Sigmoid colon (tissue), 7 donors: Measurements from ENCODE around the gene ATOX1. TPM values are rescaled to one million over a fixed set of nuclear protein-coding genes. Genes with fewer than 3 reads are reported as not detected.
"Not testable (repeated sequence)": the region's sequence is repeated elsewhere in the genome, so short reads cannot be mapped to it uniquely, and the experiment has no call there.

Experiments used
- DNase-seq: peaks from one replicate; pipeline ENCODE4 v3.0.0-alpha.2; 2019
- H3K27ac ChIP-seq, 4 donors: fragments of 200-600 bp; sonication (generic); one replicate each; pipeline ENCODE4 v1.5.1; 2016 to 2019; ENCODE audit warnings: mild to moderate bottlenecking in 1 of 4
- H3K27me3 ChIP-seq, 3 donors: fragments of 200-600 bp; sonication (generic); one replicate each; pipeline ENCODE4 v1.5.1; 2019; ENCODE audit warnings: mild to moderate bottlenecking in 1 of 3
- H3K36me3 ChIP-seq, 4 donors: fragments of 200-600 bp; sonication (generic); one replicate each; pipeline ENCODE4 v1.5.1; 2016 to 2019
- H3K4me1 ChIP-seq, 4 donors: fragments of 200-600 bp; sonication (generic); one replicate each; pipeline ENCODE4 v1.5.1; 2017 to 2019
- H3K4me3 ChIP-seq, 4 donors: fragments of 200-600 bp; sonication (generic); one replicate each; pipeline ENCODE4 v1.5.1; 2017 to 2019; ENCODE audit warnings: mild to moderate bottlenecking in 2 of 4, moderate library complexity in 1 of 4
- H3K9me3 ChIP-seq, 4 donors: fragments of 200-600 bp in 3 of 4; sonication (generic) in 3 of 4; one replicate each; pipeline versions ENCODE4 v1.5.1 to v1.6.1; 2013 to 2019
- EP300 ChIP-seq, 4 donors: sonication (generic); formaldehyde crosslinking; IDR thresholded peaks; one replicate each; pipeline ENCODE4 v1.6.1; 2017; ENCODE audit warnings: antibody characterized with exemption in 4 of 4
- POLR2A ChIP-seq, 2 donors: fragments of 450-650 bp; IDR thresholded peaks; one replicate each; pipeline ENCODE4 v1.6.1; 2016; ENCODE audit warnings: antibody characterized with exemption in 2 of 2, mild to moderate bottlenecking in 2 of 2, moderate library complexity in 2 of 2
- POLR2AphosphoS5 ChIP-seq, 4 donors: sonication (generic); formaldehyde crosslinking; IDR thresholded peaks; one replicate each; pipeline ENCODE4 v1.6.1; 2017; ENCODE audit warnings: antibody characterized with exemption in 4 of 4
- whole genome bisulfite sequencing, 2 donors: extraction: QIAGEN DNeasy Blood & Tissue Kit; methylation state at CpG; one replicate each; pipeline ENCODE4 v1.1.7; 2013; 5-methylcytosine and 5-hydroxymethylcytosine counted together
- intact Hi-C: fragments of 100-400 bp; cut with DNase I; formaldehyde crosslinking; loops from one replicate; pipeline ENCODE4 v1.15.1; 2023
- polyA plus RNA-seq, 3 donors: library from polyadenylated mRNA; stranded (reverse); fragments of 200-250 nt; gene quantifications; one replicate each; pipeline ENCODE4 v1.2.3, GENCODE V29; 2013
- total RNA-seq, 4 donors: library from RNA; depleted of rRNA; stranded (reverse); fragments of >200 nt; gene quantifications; one replicate each; pipeline ENCODE4 v1.1.0, GENCODE V29; 2016
- TF ChIP-seq, protein P1 (sequence below), 4 experiments: fragments of 450-650 bp in 3 of 4; fragments of 200-600 bp in 1 of 4; IDR thresholded peaks; one replicate each; pipeline ENCODE4 v1.5.1; 2016 to 2019; ENCODE audit warnings: antibody characterized with exemption in 4 of 4, mild to moderate bottlenecking in 3 of 4, moderate library complexity in 2 of 4
- donor health status: healthy with polysubstance abuse.
- donor health status: Bipolar disorder and iron deficiency.
- donor health status: healthy.

ATOX1 gene
- total and polyA plus RNA-seq, 7 donors = 62.0 to 205 (median 130) TPM

DNA sequence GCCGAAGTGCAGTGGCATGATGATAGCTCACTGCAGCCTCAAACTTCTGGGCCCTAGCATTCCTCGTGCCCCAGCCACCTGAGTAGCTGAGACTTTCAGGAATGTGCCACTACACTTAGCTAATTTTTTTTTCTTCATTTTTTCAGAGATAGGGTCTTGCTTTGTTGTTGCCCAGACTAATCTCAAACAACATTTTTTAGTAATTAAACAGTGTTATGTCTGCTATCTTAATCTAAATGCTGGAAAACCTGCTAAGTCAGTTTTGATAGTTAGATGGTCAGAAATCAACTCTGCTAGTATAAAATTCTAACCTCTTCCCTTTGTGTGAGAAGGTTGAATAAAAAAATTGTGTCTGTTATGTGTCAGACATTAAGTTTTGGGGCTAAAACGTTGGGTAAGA is 25.7 kb upstream of the ATOX1 start:
- H3K4me1 ChIP-seq = peaks cover 0 to 68% (median 34%) of the 10 kb centered on the region in 4 donors
- H3K4me3 ChIP-seq = no peak overlapping the region
- intact Hi-C loops = no loop called here
- TF ChIP-seq, protein P1, sequence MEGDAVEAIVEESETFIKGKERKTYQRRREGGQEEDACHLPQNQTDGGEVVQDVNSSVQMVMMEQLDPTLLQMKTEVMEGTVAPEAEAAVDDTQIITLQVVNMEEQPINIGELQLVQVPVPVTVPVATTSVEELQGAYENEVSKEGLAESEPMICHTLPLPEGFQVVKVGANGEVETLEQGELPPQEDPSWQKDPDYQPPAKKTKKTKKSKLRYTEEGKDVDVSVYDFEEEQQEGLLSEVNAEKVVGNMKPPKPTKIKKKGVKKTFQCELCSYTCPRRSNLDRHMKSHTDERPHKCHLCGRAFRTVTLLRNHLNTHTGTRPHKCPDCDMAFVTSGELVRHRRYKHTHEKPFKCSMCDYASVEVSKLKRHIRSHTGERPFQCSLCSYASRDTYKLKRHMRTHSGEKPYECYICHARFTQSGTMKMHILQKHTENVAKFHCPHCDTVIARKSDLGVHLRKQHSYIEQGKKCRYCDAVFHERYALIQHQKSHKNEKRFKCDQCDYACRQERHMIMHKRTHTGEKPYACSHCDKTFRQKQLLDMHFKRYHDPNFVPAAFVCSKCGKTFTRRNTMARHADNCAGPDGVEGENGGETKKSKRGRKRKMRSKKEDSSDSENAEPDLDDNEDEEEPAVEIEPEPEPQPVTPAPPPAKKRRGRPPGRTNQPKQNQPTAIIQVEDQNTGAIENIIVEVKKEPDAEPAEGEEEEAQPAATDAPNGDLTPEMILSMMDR (IDR thresholded peaks at IDR 0.05) = no peak
- DNase-seq = no peak
- H3K27me3 ChIP-seq = no peaks in the 10 kb centered on the region
- H3K27ac ChIP-seq = no peak overlapping the region
- peaks cover 0 to 26% (median 1%) of the 10 kb centered on the region in 4 donors for H3K36me3 ChIP-seq
- H3K9me3 ChIP-seq = no peaks in the 10 kb centered on the region
- 67 to 68% methylated on average over 3 of the region's 3 CpGs for WGBS, 2 donors

DNA sequence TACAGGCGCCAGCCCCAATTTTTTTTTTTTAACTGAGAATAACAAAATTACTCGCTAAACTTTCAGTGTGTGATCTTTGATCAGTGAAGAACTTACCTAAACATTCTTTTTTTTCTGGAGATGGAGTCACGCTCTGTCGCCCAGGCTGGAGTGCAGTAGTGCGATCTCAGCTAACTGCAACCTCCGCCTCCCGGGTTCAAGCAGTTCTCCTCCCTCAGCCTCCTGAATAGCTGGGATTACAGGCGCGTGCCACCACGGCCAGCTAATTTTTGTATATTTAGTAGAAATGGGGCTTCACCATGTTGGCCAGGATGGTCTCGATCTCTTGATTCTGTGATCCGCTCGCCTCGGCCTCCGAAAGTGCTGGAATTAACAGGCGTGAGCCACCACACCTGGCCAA is 25.2 kb upstream of the ATOX1 start:
- DNase-seq, H3K4me3 ChIP-seq, H3K27ac ChIP-seq, intact Hi-C loops, H3K27me3 ChIP-seq, H3K9me3 ChIP-seq: not testable (repeated sequence)
- WGBS, 2 donors = 93 to 96% methylated on average over 16 of the region's 16 CpGs
- peaks cover 0 to 22% (median 1%) of the 10 kb centered on the region in 4 donors for H3K36me3 ChIP-seq
- peaks cover 0 to 68% (median 39%) of the 10 kb centered on the region in 4 donors for H3K4me1 ChIP-seq

DNA sequence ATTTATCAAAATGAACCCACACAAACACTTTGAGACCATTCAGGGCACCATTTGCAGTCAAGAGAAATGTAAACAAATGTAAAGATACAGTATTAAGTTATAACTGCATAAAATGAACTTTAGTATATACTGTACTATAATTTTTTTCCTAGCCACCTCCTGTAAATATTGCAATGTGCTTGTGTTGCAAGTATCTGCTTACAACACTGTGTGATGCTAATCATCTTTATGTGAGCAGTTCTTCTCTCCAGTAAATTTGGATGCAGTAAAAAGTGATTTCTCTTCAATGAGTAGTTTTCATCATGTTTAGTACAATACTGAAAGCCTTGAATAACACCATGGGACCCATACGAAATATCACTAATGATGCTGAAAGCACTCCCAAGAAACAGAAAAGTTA is 22.8 kb upstream of the ATOX1 start:
- no peaks in the 10 kb centered on the region for H3K27me3 ChIP-seq

DNA sequence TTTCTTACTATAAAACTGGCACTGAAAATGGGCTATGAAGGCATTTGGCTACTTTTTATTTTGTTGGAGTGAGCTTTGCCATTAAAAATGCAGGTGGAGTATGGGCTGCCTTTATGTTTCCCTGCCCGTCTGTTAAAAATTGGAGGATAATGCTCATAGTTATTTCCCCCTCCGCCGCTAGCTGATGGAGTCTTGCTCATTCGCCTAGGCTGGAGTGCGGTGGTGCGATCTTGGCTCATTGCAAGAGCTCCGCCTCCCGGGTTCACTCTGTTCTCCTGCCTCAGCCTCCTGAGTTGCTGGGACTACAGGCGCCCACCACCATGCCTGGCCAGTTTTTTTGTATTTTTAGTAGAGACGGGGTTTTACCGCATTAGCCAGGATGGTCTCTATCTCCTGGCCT is 21.9 kb upstream of the ATOX1 start:
- H3K4me1 ChIP-seq = peaks cover 0 to 88% (median 59%) of the 10 kb centered on the region in 4 donors
- whole genome bisulfite sequencing, 2 donors = 93% methylated on average over 11 of the region's 11 CpGs
- no peak for DNase-seq
- intact Hi-C loops = no loop called here
- TF ChIP-seq, protein P1 (IDR thresholded peaks at IDR 0.05) = no peak
- H3K36me3 ChIP-seq = peaks cover 0 to 4% (median 0%) of the 10 kb centered on the region in 4 donors
- H3K4me3 ChIP-seq = no peak overlapping the region
- no peak overlapping the region for H3K27ac ChIP-seq
- H3K27me3 ChIP-seq = no peaks in the 10 kb centered on the region
- H3K9me3 ChIP-seq = no peaks in the 10 kb centered on the region

More for the DNA sequence above, 22.8 kb upstream of the ATOX1 start:
- no peak for TF ChIP-seq EP300 (IDR thresholded peaks at IDR 0.05)
- TF ChIP-seq, protein P1 (IDR thresholded peaks at IDR 0.05) = no peak
- TF ChIP-seq POLR2A (IDR thresholded peaks at IDR 0.05) = no peak
- no peak for TF ChIP-seq POLR2AphosphoS5 (IDR thresholded peaks at IDR 0.05)
- intact Hi-C loops = no loop called here
- Histone ChIP-seq H3K4me3 (no peak overlapping the region), H3K4me1 (peaks cover 0 to 88% (median 54%) of the 10 kb centered on the region in 4 donors), H3K9me3 (no peaks in the 10 kb centered on the region), H3K27ac (no peak overlapping the region), H3K36me3 (peaks cover 0 to 4% (median 0%) of the 10 kb centered on the region in 4 donors)
- no peak for DNase-seq
- WGBS, 2 donors = 45 to 53% methylated on average over 1 of the region's 1 CpG

DNA sequence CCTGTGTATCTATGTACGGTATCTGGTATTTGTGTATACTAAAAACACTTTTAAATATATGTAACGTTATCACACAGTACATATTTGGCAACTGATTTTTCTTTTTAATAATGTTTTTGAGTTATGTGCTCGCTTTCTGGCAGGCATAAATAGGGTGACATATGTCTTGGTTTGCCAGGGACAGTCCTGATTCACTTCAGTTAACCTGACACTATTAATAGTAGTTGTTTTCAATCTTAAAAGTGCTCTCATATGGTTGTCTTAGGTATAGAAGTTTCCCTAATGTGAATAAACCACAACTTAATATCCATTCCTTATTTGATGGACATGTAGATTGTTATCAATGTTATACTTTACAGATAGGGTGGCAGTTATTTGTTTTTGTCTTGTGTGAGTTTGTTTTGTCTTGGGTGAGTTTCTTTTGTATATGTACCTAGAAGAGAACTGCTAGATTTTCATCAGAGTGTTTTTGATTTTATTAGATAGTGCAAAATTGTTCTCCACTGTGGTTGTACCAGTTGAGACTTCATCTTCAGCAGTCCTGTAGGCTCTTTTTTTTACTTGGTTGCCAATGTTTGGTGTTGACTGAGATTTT is 21.2 kb upstream of the ATOX1 start:
- peaks cover 0 to 88% (median 62%) of the 10 kb centered on the region in 4 donors for H3K4me1 ChIP-seq
- no peak for DNase-seq
- peaks cover 0 to 4% (median 0%) of the 10 kb centered on the region in 4 donors for H3K36me3 ChIP-seq
- H3K27me3 ChIP-seq = no peaks in the 10 kb centered on the region
- 71 to 76% methylated on average over 3 of the region's 3 CpGs for WGBS, 2 donors
- no peaks in the 10 kb centered on the region for H3K9me3 ChIP-seq
- TF ChIP-seq EP300 (IDR thresholded peaks at IDR 0.05) = no peak
- TF ChIP-seq, protein P1 (IDR thresholded peaks at IDR 0.05) = no peak
- TF ChIP-seq POLR2A (IDR thresholded peaks at IDR 0.05) = no peak
- TF ChIP-seq POLR2AphosphoS5 (IDR thresholded peaks at IDR 0.05) = no peak
- no peak overlapping the region for H3K4me3 ChIP-seq
- no peak overlapping the region for H3K27ac ChIP-seq
- intact Hi-C loops = no loop called here
